ENCODE data around the gene ALPK3.

DNA sequence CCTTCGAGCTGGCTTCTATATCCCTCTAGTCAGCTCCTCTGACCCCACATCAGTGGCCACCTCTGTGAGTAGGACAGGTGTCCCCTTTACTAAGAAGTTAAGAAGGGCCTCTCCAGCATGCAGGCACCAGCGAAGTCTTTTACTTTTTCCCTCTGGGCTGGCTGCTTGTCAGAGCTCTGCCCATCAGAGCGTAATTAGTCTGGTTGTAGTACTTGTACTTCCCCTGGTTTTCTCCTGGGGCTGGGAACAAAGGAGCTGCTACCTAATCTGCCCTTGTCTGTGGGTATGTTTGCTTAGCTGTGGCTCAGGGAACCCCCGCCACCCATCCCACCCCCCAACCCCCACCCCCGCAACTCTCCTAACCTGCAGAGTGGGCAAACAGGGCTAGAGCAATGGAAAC lies 27.4 kb upstream of the ALPK3 start:
- TF ChIP-seq, protein P1, sequence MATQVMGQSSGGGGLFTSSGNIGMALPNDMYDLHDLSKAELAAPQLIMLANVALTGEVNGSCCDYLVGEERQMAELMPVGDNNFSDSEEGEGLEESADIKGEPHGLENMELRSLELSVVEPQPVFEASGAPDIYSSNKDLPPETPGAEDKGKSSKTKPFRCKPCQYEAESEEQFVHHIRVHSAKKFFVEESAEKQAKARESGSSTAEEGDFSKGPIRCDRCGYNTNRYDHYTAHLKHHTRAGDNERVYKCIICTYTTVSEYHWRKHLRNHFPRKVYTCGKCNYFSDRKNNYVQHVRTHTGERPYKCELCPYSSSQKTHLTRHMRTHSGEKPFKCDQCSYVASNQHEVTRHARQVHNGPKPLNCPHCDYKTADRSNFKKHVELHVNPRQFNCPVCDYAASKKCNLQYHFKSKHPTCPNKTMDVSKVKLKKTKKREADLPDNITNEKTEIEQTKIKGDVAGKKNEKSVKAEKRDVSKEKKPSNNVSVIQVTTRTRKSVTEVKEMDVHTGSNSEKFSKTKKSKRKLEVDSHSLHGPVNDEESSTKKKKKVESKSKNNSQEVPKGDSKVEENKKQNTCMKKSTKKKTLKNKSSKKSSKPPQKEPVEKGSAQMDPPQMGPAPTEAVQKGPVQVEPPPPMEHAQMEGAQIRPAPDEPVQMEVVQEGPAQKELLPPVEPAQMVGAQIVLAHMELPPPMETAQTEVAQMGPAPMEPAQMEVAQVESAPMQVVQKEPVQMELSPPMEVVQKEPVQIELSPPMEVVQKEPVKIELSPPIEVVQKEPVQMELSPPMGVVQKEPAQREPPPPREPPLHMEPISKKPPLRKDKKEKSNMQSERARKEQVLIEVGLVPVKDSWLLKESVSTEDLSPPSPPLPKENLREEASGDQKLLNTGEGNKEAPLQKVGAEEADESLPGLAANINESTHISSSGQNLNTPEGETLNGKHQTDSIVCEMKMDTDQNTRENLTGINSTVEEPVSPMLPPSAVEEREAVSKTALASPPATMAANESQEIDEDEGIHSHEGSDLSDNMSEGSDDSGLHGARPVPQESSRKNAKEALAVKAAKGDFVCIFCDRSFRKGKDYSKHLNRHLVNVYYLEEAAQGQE (IDR thresholded peaks at IDR 0.05; ENCODE audit: borderline replicate concordance): no peak
- TF ChIP-seq, protein P1 (CRISPR knock-in tag; IDR thresholded peaks at IDR 0.05; ENCODE audit: low read depth): no peak
- TF ChIP-seq CTCF (IDR thresholded peaks at IDR 0.05 in 2 of 3, conservative IDR thresholded peaks at IDR 0.05 in 1 of 3; ENCODE audit: insufficient read depth in 2 of 3, low read depth in 1 of 3, low read length in 3 of 3): no peak
- TF ChIP-seq, protein P2, sequence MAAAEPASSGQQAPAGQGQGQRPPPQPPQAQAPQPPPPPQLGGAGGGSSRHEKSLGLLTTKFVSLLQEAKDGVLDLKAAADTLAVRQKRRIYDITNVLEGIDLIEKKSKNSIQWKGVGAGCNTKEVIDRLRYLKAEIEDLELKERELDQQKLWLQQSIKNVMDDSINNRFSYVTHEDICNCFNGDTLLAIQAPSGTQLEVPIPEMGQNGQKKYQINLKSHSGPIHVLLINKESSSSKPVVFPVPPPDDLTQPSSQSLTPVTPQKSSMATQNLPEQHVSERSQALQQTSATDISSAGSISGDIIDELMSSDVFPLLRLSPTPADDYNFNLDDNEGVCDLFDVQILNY (CRISPR knock-in tag; IDR thresholded peaks at IDR 0.05): no peak
- no peak for TF ChIP-seq RBFOX2 (IDR thresholded peaks at IDR 0.05; ENCODE audit: low read depth, low read length)
- no peak for TF ChIP-seq FOS (IDR thresholded peaks at IDR 0.05; ENCODE audit: extremely low read depth, insufficient read length)
- no peak for TF ChIP-seq PHF20 (IDR thresholded peaks at IDR 0.05; ENCODE audit: partially characterized antibody)
- TF ChIP-seq RCOR1 (IDR thresholded peaks at IDR 0.05; ENCODE audit: borderline replicate concordance in 1 of 2, low read depth in 2 of 2, low read length in 2 of 2): no peak
- no peak for TF ChIP-seq CEBPB (tag; IDR thresholded peaks at IDR 0.05)

Data from K562 (cell line).